SH-SY5Y (cell line): Measurements from ENCODE around the gene STK32C.

Source experiments
- GATA2 ChIP-seq: IDR thresholded peaks from 2 replicates; pipeline ENCODE4 v1.6.1; 2011; ENCODE audit warnings: mild to moderate bottlenecking, low read depth, low read length
- GATA3 ChIP-seq: IDR thresholded peaks from 2 replicates; pipeline ENCODE4 v1.6.1; 2011; ENCODE audit warnings: low read depth, mild to moderate bottlenecking, low read length, moderate library complexity

Gene STK32C

GRCh38 chr10:132228616-132229015 lies 79.1 kb downstream of the STK32C start:
- TF ChIP-seq GATA2 (no peak), GATA3 (no peak)

- TF ChIP-seq GATA3 (no peak), GATA2 (no peak)
Measured at GRCh38 chr10:132227851-132228390, 79.8 kb downstream of the STK32C start.

GRCh38 chr10:132226586-132227405 lies 81.0 kb downstream of the STK32C start:
- no peak for TF ChIP-seq GATA3
- no peak for TF ChIP-seq GATA2

- TF ChIP-seq GATA2: no peak
- no peak for TF ChIP-seq GATA3
Measured at GRCh38 chr10:132225849-132226205, 81.9 kb downstream of the STK32C start.

GRCh38 chr10:132225073-132225848 lies 82.5 kb downstream of the STK32C start:
- no peak for TF ChIP-seq GATA2

GRCh38 chr10:132224343-132225072 lies 83.2 kb downstream of the STK32C start:
- TF ChIP-seq GATA2 (no peak), GATA3 (no peak)

- TF ChIP-seq GATA3: no peak
- no peak for TF ChIP-seq GATA2
Measured at GRCh38 chr10:132223611-132224342, 84.0 kb downstream of the STK32C start.

- no peak for TF ChIP-seq GATA3
- TF ChIP-seq GATA2: no peak
Measured at GRCh38 chr10:132223156-132223590, 84.6 kb downstream of the STK32C start.

- TF ChIP-seq GATA2 (no peak), GATA3 (no peak)
Measured at GRCh38 chr10:132222726-132223125, 85.0 kb downstream of the STK32C start.

GRCh38 chr10:132220061-132220460 lies 87.7 kb downstream of the STK32C start:
- TF ChIP-seq GATA3 (no peak), GATA2 (no peak)

- TF ChIP-seq GATA2: no peak
- no peak for TF ChIP-seq GATA3
Measured at GRCh38 chr10:132219486-132219885, 88.3 kb downstream of the STK32C start.

GRCh38 chr10:132213917-132214316 lies 93.8 kb downstream of the STK32C start:
- TF ChIP-seq GATA2 (no peak), GATA3 (no peak)

- TF ChIP-seq GATA2 (no peak), GATA3 (no peak)
Measured at GRCh38 chr10:132212816-132213215, 94.9 kb downstream of the STK32C start.

- TF ChIP-seq GATA3 (no peak), GATA2 (no peak)
Measured at GRCh38 chr10:132211246-132211645, 96.5 kb downstream of the STK32C start.

GRCh38 chr10:132210766-132211165 lies 97.0 kb downstream of the STK32C start:
- no peak for TF ChIP-seq GATA3
- TF ChIP-seq GATA2: no peak
